Pericardium fibroblast (primary cell): ENCODE measurements around the gene RFXANK. TPM values are rescaled to one million over a fixed set of nuclear protein-coding genes. Genes with fewer than 3 reads are reported as not detected.

ENCODE experiments used
- total RNA-seq: library from RNA; depleted of rRNA; stranded (reverse); fragments of >200 nt; gene quantifications from 2 replicates; pipeline ENCODE4 v1.2.3, GENCODE V29; 2015

The RFXANK gene, protein sequence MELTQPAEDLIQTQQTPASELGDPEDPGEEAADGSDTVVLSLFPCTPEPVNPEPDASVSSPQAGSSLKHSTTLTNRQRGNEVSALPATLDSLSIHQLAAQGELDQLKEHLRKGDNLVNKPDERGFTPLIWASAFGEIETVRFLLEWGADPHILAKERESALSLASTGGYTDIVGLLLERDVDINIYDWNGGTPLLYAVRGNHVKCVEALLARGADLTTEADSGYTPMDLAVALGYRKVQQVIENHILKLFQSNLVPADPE
- total RNA-seq, result 60.1 and 69.4 TPM in 2 replicates

GRCh38 chr19:19192078-19192882, at the start of gene RFXANK, which contains the start of gene BORCS8:
TSS of gene RFXANK (plus strand) at chr19:19192258. CDS start at chr19:19193947, 1,689 bp downstream.
TSS of gene BORCS8 (minus strand) at chr19:19192152. CDS start at chr19:19192117, 35 bp downstream.

DNA sequence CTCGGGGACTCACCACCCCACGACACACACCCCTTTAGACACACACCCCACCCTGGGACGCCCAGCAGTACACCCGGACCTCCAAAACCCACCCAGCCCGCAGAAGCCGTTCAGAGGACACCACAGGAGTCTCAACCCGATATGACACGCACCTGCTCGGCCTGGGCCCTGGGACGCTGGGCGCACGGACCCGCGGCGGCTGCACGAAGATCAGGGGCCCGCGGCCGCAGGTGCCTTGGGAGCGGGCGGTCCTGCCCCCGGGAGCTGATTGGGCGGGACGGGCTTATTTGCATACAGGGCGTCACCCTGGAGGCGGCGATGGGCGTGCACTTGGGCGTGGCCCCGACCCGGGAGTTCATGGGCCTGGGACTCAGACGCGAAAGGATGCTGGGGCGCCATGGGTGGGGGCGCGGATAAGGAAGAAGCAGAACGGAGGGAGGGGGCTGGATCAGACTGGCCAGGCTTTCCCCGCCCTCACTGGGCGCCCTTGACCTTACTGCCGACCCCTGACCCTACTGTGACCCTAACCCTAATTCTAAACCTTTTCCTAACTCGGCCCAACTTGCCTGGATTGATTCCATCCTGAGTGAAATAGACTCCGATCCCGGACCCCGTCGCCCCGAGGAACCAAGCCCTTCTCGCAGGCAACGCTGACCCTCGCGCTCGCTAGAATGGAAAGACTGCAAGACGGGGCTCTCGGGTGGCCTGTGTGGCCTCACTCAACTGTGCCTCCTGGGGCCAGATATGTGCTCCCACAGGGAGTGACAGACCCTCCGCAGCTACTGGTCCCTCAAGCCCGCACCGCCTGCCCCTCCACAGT, 21.8 kb upstream of the RFXANK start, which contains the start of gene MEF2B:
MEF2B (minus strand) TSS at position 211 of the 820 bp plus-strand sequence. CDS start 19,528 bp downstream, outside the sequence.

DNA sequence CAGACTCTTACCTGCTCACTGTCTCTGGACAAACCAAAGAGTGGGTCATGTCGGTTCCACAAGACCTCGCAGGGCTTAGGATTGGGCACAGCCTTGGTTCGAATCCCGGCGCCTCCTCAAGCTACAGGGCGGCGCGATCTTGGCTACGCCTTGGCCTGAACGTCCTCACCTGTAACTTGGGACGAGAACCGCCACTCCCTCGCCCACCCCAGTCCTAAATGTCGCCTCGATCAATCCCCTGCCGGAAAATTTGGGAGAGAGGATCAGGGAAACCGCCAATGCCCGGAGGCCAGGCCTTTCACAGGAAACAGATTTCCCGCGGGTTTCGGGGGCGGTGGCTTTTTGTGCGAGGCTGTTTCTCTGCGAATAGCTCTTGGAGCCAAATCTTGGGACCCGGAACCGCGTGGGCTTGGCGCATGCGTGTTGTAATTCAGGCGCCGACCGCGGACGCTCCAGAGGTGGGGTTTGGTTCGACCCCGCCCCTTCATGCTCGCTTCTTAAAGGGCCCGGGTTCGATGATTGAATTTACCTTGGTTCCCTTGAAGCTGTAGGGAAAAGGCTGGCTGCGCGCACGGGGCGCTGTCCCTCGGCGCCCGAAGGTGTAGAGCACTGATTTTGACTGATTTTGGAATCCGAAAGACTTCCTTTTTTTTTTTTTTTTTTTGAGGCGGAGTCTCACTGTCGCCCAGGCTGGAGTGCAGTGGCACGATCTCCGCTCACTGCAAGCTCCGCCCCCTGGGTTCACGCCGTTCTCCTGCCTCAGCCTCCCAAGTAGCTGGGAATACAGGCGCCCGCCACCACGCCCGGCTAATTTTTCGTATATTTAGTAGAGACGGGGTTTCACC, 11.2 kb downstream of the RFXANK start, which contains the start of gene NR2C2AP:
NR2C2AP (minus strand) TSS at position 403 of the 845 bp plus-strand sequence; CDS start at position 49, 354 bp downstream.

GRCh38 chr19:19211499-19212420, 19.7 kb downstream of the RFXANK start, which contains the start of gene NCAN:
TSS of gene NCAN (plus strand) at chr19:19211958. CDS start at chr19:19216954, 4,996 bp downstream.

Other genes with a start within 250 kb of the RFXANK start
- 13.4 and 14.6 TPM in 2 replicates for gene SUGP2, start 158.7 kb upstream of the RFXANK start, total RNA-seq
- gene ARMC6, start 158.7 kb upstream of the RFXANK start, total RNA-seq, result 30.0 and 31.7 TPM in 2 replicates
- gene SLC25A42, start 128.3 kb upstream of the RFXANK start, total RNA-seq, result 7.7 and 11.6 TPM in 2 replicates
- 25.6 and 35.2 TPM in 2 replicates for gene TMEM161A, start 53.8 kb upstream of the RFXANK start, total RNA-seq
- 0.35 TPM in 1 of 2 replicates, not detected in the other for gene MEF2B, start 22.0 kb upstream of the RFXANK start, total RNA-seq
- 6.3 and 12.3 TPM in 2 replicates for gene BORCS8, start 106 bp upstream of the RFXANK start, total RNA-seq
- gene NR2C2AP, start 11.2 kb downstream of the RFXANK start, total RNA-seq, result 2.1 and 2.8 TPM in 2 replicates
- gene NCAN, start 19.7 kb downstream of the RFXANK start, total RNA-seq, result not detected in 2 replicates
- 0.43 and 5.7 TPM in 2 replicates for gene TM6SF2, start 81.0 kb downstream of the RFXANK start, total RNA-seq
- gene SUGP1, start 128.3 kb downstream of the RFXANK start, total RNA-seq, result 18.2 and 19.8 TPM in 2 replicates
- gene MAU2, start 128.6 kb downstream of the RFXANK start, total RNA-seq, result 22.0 and 26.8 TPM in 2 replicates
- 34.9 and 40.4 TPM in 2 replicates for gene GATAD2A, start 213.4 kb downstream of the RFXANK start, total RNA-seq